ENCODE measurements around the gene EIF4G1.

EIF4G1 gene

DNA sequence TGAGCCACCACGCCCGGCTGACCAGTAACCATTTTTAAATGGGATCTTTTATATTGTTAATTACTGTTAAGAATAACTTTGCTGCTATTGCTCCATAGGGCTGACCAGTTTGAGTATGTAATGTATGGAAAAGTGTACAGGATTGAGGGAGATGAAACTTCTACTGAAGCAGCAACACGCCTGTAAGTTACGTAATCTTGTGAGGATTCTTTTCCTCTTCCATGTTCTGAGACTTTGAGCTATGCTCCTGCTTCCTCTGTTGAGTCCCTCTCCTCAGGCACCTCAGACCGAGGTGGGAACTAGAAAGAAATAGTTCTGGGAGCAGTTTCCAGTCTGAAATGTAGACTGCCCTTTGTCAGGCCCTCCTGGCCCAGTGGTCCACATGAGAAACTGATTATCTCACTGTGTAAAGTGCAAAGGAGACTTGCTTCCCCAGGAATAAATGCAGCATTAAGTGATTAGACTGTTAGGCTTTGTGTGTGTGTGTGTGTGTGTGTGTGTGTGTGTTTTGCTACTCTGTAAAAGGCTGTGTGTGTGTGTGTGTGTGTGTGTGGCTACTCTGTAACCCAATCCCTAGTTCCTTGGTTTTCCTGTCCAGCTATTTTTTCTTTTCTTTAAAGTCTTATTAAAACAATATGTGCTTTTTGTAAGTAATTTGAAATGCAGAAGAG lies 52.3 kb downstream of the EIF4G1 start:
- TF ChIP-seq, protein P1, sequence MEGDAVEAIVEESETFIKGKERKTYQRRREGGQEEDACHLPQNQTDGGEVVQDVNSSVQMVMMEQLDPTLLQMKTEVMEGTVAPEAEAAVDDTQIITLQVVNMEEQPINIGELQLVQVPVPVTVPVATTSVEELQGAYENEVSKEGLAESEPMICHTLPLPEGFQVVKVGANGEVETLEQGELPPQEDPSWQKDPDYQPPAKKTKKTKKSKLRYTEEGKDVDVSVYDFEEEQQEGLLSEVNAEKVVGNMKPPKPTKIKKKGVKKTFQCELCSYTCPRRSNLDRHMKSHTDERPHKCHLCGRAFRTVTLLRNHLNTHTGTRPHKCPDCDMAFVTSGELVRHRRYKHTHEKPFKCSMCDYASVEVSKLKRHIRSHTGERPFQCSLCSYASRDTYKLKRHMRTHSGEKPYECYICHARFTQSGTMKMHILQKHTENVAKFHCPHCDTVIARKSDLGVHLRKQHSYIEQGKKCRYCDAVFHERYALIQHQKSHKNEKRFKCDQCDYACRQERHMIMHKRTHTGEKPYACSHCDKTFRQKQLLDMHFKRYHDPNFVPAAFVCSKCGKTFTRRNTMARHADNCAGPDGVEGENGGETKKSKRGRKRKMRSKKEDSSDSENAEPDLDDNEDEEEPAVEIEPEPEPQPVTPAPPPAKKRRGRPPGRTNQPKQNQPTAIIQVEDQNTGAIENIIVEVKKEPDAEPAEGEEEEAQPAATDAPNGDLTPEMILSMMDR (conservative IDR thresholded peaks at IDR 0.05) = no peak
- H3K27ac ChIP-seq = no peak overlapping the region

DNA sequence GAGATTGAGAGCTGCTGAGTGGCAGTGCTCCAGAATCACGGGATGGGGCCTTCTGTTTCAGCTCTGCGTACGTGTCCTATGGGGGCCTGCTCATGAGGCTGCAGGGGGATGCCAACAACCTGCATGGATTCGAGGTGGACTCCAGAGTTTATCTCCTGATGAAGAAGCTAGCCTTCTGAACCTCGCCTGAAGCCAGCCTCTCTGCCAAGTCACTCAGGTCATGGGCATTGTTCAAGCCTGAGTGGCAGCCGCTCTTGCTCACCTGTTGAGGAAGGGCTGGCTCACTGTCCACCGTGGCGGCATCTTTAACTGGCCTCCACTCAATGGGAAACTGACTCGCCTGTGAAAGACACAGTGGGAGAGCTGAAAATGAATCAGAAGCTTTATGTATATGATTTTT lies 53.7 kb downstream of the EIF4G1 start:
- TF ChIP-seq, protein P1 (conservative IDR thresholded peaks at IDR 0.05) = no peak
- no peak overlapping the region for H3K27ac ChIP-seq

DNA sequence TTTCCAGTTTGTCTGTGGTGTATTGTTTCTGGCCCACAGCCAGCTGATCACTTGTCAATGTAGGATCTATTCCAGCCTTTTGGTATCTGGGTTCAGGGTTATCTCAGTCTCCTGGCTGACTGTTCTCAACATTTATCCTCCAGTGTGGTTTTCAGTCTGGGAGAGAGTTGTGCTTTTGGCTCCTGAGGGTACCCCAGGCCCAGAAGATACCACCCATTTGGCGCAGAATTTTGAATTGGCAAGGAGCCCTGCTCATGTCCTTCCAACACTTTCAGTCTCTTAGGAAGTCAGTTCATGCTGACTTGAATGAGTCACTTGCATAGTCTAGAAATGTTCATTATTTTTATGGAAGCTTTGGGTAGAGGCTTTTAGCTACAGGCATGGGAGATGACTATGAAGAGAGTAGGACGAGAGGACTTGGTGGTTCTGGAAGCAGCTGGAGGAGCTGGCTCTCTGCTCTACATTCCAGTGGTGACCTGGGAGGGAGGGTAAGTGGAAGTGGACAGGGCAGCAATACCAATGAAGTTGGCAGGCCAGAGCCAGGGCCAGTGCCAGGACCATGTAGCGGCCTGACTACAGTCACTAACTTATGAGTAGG lies 54.3 kb downstream of the EIF4G1 start:
- no peak overlapping the region for H3K27ac ChIP-seq
- TF ChIP-seq, protein P1 (conservative IDR thresholded peaks at IDR 0.05) = no peak

DNA sequence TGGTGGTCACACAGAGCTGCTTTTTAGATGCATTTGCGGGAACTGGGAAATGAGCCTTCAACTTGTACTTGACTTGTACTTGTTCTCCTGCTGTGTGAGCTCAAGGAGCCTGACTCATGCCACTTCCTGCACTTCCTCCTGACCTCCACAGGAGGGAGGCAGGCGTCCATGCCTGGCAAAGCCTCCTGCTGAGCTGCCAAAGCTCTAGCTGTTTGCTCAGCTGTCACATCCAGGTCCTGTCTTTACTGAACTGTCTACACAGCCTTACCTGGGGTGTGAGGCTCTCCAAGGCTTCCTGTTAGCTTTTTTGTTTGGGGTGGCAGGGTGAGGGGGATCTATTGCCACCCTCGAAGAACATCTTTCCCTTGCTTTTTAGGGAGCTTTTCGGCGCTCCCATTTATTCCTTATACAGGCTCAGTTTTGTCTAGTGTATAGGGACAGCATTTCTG lies 57.2 kb downstream of the EIF4G1 start:
- TF ChIP-seq, protein P1 (conservative IDR thresholded peaks at IDR 0.05) = peak; percentile 97
- H3K27ac ChIP-seq = no peak overlapping the region

DNA sequence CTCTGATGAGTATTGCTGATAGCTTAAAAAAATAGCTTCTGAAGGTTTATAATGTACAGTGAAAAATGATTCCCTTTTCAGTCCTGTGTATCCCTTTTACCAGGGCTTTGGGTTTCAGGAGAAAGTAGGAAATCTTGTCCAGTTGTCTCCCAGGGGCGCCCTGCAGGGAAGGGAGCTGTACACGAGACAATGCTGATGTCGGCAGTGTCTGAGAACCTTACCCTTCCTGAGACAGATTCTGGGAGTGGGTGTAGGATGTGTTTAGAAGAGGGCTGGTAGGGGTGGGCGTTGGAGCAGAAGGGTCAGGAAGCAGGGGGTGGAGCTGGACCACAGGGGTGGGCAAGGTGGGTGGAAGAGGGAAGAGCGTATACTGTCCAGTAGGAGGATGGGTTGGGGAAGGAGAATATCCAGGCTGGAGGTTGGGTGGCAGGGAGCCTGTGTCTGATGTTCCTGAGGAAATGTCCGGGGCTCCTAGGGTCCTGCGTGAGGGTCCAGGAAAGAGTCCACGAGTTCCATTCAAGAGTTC lies 58.0 kb downstream of the EIF4G1 start:
- H3K27ac ChIP-seq = no peak overlapping the region
- TF ChIP-seq, protein P1 (conservative IDR thresholded peaks at IDR 0.05) = no peak

DNA sequence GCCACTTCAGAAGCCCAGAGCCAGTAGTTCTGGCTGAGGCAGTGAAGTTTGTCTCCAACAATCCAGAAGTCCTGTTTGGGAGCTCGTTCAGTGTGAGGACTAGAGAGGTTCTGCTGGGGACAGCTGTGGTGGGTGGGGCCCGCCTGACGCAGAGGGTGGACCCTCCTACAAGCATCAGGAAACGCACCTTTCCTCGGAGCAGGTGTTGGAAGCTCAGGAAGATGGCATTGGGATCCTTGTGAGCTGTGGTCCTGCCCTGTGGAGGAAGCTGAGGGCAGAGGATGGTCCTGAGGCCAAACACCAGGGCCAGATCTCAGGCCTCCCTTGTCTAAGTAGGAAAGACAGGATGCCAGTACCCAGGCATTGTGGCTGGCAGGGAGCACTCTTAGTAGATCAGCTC lies 58.5 kb downstream of the EIF4G1 start:
- TF ChIP-seq, protein P1 (conservative IDR thresholded peaks at IDR 0.05) = no peak
- H3K27ac ChIP-seq = no peak overlapping the region

DNA sequence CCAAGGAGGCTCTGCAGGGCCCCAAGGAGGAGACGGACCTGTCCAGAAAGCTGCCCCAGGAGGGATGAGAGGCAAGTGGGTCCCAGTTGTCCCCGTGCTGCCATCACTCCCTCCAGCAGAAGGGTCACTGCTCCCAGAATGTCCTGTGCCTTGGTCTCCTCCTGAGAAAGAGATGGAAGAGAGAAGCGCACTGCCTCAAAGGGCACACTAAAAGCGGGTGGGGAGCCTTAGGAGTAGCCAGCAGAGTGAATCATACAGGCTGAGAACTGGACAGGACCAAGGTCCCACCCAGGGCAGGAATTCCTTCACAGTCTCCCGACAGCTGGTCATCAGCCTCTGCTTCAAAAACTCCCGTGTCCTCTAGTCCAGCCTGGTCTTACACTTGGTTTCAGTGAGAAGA lies 59.0 kb downstream of the EIF4G1 start:
- TF ChIP-seq, protein P1 (conservative IDR thresholded peaks at IDR 0.05) = no peak
- no peak overlapping the region for H3K27ac ChIP-seq

Data from VCaP (cell line).